ENCODE data around the gene GAB3. TPM values are rescaled to one million over a fixed set of nuclear protein-coding genes. Genes with fewer than 3 reads are reported as not detected.

The GAB3 gene
- total RNA-seq, 4 donors from 2014 or later: 3.9 to 7.3 (median 5.2) TPM

DNA sequence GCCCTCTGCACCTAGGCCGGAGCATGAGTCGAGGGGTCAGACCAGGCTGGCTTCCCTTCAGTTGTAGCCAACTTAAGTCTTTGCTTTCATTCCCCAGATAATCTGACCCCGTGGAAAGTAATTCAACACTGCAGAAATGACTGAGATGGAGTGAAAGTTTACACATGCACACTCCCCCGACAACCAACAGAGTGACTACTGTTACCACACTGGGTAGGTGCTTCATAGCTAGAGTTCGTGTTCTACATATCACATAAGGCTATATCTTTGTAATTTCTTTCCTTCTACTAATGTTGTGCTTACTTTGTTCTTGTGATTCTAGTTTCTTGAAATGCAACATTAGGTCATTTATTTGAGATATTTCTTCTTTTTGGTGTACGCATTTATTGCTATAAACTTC is 90.3 kb downstream of the GAB3 start:
- no peak for DNase-seq (ENCODE audit: extremely low spot score)
- Histone ChIP-seq H3K9me3 (no peaks in the 10 kb centered on the region), H3K36me3 (no peaks in the 10 kb centered on the region), H3K4me1 (no peaks in the 10 kb centered on the region), H3K27ac (replicated peaks in 1 of 4) (no peak overlapping the region), H3K27me3 (no peaks in the 10 kb centered on the region), H3K4me3 (no peak overlapping the region)
- intact Hi-C loops (cut with DNase I): no loop called here
- TF ChIP-seq EP300 (IDR thresholded peaks at IDR 0.05): no peak
- TF ChIP-seq, protein P1, sequence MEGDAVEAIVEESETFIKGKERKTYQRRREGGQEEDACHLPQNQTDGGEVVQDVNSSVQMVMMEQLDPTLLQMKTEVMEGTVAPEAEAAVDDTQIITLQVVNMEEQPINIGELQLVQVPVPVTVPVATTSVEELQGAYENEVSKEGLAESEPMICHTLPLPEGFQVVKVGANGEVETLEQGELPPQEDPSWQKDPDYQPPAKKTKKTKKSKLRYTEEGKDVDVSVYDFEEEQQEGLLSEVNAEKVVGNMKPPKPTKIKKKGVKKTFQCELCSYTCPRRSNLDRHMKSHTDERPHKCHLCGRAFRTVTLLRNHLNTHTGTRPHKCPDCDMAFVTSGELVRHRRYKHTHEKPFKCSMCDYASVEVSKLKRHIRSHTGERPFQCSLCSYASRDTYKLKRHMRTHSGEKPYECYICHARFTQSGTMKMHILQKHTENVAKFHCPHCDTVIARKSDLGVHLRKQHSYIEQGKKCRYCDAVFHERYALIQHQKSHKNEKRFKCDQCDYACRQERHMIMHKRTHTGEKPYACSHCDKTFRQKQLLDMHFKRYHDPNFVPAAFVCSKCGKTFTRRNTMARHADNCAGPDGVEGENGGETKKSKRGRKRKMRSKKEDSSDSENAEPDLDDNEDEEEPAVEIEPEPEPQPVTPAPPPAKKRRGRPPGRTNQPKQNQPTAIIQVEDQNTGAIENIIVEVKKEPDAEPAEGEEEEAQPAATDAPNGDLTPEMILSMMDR (IDR thresholded peaks at IDR 0.05): no peak
- TF ChIP-seq POLR2AphosphoS5 (IDR thresholded peaks at IDR 0.05): no peak
- TF ChIP-seq POLR2A (IDR thresholded peaks at IDR 0.05; ENCODE audit: low read depth): no peak
- 77% methylated on average over 6 of the region's 6 CpGs for WGBS

DNA sequence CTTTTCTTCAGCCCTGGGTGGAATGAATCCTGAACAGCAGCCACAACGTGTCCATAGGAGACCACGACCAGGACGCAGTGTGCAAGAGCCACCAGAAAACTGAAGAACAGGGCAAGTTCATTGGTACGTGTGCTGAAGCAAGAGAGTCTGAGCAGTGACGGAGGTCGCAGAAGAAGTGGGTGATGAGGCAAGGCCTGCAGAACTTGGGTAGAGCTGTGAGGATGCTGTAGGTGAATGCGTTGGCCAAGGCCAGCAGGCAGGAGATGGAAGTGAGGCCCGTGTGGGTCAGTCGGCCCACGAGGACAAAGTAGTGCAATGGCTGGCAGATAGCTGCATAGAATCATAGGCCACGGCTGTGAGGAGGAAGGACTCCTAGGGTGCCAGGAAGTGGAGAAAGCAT is 91.9 kb downstream of the GAB3 start:
- 84% methylated on average over 11 of the region's 11 CpGs for WGBS
- Histone ChIP-seq H3K27me3 (no peaks in the 10 kb centered on the region), H3K4me1 (no peaks in the 10 kb centered on the region), H3K36me3 (no peaks in the 10 kb centered on the region), H3K27ac (replicated peaks in 1 of 4) (no peak overlapping the region), H3K4me3 (no peak overlapping the region), H3K9me3 (no peaks in the 10 kb centered on the region)
- no peak for DNase-seq (ENCODE audit: extremely low spot score)
- TF ChIP-seq, protein P1 (IDR thresholded peaks at IDR 0.05): no peak
- TF ChIP-seq POLR2AphosphoS5 (IDR thresholded peaks at IDR 0.05): no peak
- intact Hi-C loops (cut with DNase I): no loop called here

DNA sequence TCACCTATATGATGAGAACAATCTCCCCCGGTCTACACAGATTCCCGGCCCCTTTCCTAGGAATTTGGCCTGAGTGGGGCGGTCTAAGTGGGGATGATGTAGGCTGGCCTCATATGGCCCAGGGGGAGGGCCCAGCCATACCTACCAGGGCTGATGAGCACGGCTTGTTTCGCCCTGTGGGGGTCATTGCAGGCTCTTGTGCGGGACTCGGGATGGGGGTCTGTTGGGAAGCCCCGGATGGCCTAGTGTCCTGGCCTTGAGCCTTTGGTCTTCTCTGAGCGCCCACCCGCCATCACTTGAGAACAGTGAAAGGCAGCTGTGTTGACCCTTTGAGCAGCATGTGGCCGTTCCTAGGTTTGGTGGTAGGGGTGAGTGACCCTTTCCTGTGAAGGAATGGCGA is 92.7 kb downstream of the GAB3 start:
- Histone ChIP-seq H3K27ac (replicated peaks in 1 of 4) (no peak overlapping the region), H3K9me3 (no peaks in the 10 kb centered on the region), H3K4me3 (no peak overlapping the region), H3K36me3 (no peaks in the 10 kb centered on the region), H3K4me1 (no peaks in the 10 kb centered on the region), H3K27me3 (no peaks in the 10 kb centered on the region)
- intact Hi-C loops (cut with DNase I): no loop called here
- no peak for DNase-seq (ENCODE audit: extremely low spot score)
- no peak for TF ChIP-seq POLR2AphosphoS5 (IDR thresholded peaks at IDR 0.05)
- TF ChIP-seq EP300 (IDR thresholded peaks at IDR 0.05): no peak
- no peak for TF ChIP-seq POLR2A (IDR thresholded peaks at IDR 0.05; ENCODE audit: low read depth)
- TF ChIP-seq, protein P1 (IDR thresholded peaks at IDR 0.05): no peak
- WGBS: 92% methylated on average over 12 of the region's 12 CpGs

DNA sequence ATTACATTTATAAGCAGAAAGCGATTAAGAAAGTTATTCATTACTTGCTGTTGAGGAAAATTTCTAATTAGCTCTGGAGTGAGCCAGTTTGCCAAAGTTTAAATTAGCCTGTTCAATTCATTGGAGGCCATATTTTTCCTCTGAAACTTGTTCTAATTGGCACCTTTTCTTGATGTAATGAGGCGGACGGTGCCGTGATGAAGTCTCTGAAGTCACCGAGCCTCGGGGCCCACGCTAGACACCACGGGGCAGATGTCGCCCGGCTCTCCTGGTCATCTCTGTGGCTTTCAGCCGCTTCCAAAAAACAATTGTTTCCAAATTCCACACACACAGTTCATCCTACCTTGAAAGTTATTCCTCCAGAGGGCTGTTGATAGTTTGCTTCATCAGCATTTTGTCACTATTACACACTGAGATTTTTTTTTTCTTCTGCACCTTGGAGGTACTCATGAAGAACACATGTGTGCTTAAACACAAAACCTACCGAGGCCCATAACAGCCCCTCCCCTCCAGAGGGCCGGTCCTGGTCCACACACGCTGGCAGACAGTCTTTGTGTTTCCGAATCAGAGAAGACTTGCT is 93.6 kb downstream of the GAB3 start:
- WGBS: 91% methylated on average over 15 of the region's 15 CpGs
- Histone ChIP-seq H3K27ac (replicated peaks in 1 of 4) (no peak overlapping the region), H3K9me3 (no peaks in the 10 kb centered on the region), H3K36me3 (no peaks in the 10 kb centered on the region), H3K4me3 (no peak overlapping the region), H3K4me1 (no peaks in the 10 kb centered on the region), H3K27me3 (no peaks in the 10 kb centered on the region)
- no peak for DNase-seq (ENCODE audit: extremely low spot score)
- TF ChIP-seq EP300 (IDR thresholded peaks at IDR 0.05): no peak
- TF ChIP-seq, protein P1 (IDR thresholded peaks at IDR 0.05): no peak
- TF ChIP-seq POLR2A (IDR thresholded peaks at IDR 0.05; ENCODE audit: low read depth): no peak
- TF ChIP-seq POLR2AphosphoS5 (IDR thresholded peaks at IDR 0.05): no peak
- intact Hi-C loops (cut with DNase I): no loop called here

DNA sequence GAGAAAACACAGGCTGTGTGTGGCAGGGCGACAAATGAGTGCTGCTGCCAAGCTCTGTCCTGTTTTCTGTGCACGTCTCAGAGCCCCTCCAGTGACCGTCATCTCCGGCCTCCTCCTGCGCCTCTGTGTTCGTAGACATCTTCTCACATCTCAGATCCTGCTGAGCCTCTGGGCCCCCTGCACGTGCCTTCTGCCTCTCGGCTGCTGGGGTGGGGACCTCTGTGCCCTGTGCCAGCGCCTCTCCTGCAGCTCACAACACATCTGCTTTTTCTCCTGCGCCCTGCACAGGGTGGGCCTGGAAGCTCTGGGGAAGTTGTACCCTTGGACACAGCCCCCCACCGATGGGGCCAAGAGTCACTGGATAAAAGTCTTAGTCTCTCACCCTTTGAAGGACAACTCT is 95.1 kb downstream of the GAB3 start:
- TF ChIP-seq EP300 (IDR thresholded peaks at IDR 0.05) (no peak), POLR2A (IDR thresholded peaks at IDR 0.05; ENCODE audit: low read depth) (no peak), POLR2AphosphoS5 (IDR thresholded peaks at IDR 0.05) (no peak)
- TF ChIP-seq, protein P1 (IDR thresholded peaks at IDR 0.05): no peak
- H3K4me1 ChIP-seq: no peaks in the 10 kb centered on the region
- 77% methylated on average over 11 of the region's 11 CpGs for WGBS
- no peaks in the 10 kb centered on the region for H3K9me3 ChIP-seq
- intact Hi-C loops (cut with DNase I): no loop called here
- no peak overlapping the region for H3K27ac ChIP-seq (replicated peaks in 1 of 4)
- no peaks in the 10 kb centered on the region for H3K27me3 ChIP-seq
- no peak for DNase-seq (ENCODE audit: extremely low spot score)
- no peak overlapping the region for H3K4me3 ChIP-seq
- H3K36me3 ChIP-seq: no peaks in the 10 kb centered on the region
